Muscle of arm (tissue), 14 donors: ENCODE measurements around the gene BPIFB4. TPM values are rescaled to one million over a fixed set of nuclear protein-coding genes. Genes with fewer than 3 reads are reported as not detected.
"Not testable (repeated sequence)": the region's sequence is repeated elsewhere in the genome, so short reads cannot be mapped to it uniquely, and the experiment has no call there.

Experiments
- DNase-seq: peaks from one replicate; pipeline ENCODE4 v3.0.0-alpha.2; 2013
- long read RNA-seq, 11 donors: transcript quantifications; one replicate each; lab custom pipeline, GENCODE V29; 2026
- polyA plus RNA-seq, 12 donors: library from polyadenylated mRNA; unstranded; fragments of 120-200 nt; gene quantifications; one replicate each; pipeline ENCODE4 v1.2.1, GENCODE V29; 2013; ENCODE audit not compliant: insufficient read length in 12 of 12

Gene BPIFB4
- under 1 TPM in 5 of 12 donors, not detected in 7; 0.11 to 0.29 (median 0.14) TPM for polyA plus RNA-seq
- long read RNA-seq, donor 1, result 0 reads
- long read RNA-seq, donor 2, result 0 reads
- long read RNA-seq, donor 3, result 0 reads
- long read RNA-seq, donor 4, result 0 reads
- long read RNA-seq, donor 5, result 0 reads
- long read RNA-seq, donor 6, result 0 reads
- long read RNA-seq, donor 7, result 0 reads
- long read RNA-seq, donor 8, result 0 reads
- long read RNA-seq, donor 9, result 0 reads
- long read RNA-seq, donor 10, result 0 reads
- long read RNA-seq, donor 11, result 0 reads

DNA sequence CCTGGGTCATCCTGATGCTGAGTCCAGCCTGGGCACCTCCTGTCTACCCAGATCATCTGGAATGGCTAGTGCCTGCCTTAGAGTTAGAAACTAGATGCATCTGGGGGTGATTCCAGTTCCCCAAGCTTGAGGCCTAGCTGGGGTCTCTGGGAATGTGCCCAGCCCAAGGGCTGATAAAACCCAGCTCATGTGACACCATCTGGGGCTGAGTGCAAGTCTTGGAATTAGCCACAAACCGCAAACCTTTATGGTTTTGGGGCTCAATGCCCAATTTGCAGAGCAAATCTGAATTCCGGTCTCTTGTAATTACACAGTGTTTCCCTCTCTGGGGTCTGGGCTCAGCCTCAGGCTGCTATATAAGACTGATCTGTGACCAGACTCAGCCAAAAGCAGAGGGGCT is at the start of gene BPIFB4:
BPIFB4 (plus strand) TSS at position 385 of the 400 bp plus-strand sequence. CDS start 1,884 bp downstream, outside the sequence.
- no peak for DNase-seq

DNA sequence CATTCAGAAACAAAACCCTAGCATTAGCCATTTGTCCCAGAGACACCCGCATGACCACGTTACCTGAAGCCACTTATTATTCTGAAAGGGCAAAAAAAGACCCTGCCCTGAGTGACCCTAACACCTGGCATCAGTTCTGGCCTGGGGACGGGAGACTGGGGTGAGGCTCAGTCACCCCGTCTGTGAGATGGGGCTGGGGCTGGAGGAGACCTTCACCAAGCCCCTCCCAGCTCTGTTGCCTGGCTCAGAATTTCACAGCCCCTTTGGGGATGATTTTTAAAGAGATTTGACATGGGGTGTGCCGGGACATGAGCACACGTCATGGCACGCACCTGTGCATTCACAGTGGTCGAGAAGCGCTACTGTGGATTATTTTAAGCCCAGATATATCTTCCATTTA is 49.4 kb upstream of the BPIFB4 start:
- no peak for DNase-seq

DNA sequence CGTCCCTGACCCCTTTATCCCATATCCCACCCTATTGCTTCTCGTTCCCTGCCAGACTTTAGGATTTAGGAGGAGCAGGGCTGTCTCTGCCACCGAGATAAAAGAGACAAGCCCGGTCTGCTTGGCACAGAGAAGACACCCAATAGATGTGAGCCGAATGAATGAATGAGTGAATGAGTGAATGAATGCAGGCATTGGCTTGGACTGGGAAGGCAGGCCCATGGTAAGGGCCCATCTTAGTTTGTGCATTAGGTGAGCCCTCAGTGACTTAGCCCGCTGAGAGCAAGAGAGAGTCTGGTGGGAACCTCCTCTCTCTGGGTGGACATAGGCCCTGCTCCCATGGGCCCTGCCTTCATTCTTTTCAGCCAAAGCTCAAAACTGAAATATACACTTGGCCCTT is 48.9 kb upstream of the BPIFB4 start:
- DNase-seq, result no peak

GRCh38 chr20:33031531-33031930 is 47.9 kb upstream of the BPIFB4 start, which contains the start of gene BPIFB6:
Gene BPIFB6, plus strand, starts transcription at chr20:33031648. Its CDS starts 0 bp downstream, at chr20:33031648.
- no peak for DNase-seq

- no peak for DNase-seq
Observed at GRCh38 chr20:33032555-33032954, 46.9 kb upstream of the BPIFB4 start.

GRCh38 chr20:33033381-33033780 is 46.1 kb upstream of the BPIFB4 start:
- no peak for DNase-seq

- DNase-seq, result no peak
Observed at GRCh38 chr20:33034115-33034514, 45.3 kb upstream of the BPIFB4 start.

DNA sequence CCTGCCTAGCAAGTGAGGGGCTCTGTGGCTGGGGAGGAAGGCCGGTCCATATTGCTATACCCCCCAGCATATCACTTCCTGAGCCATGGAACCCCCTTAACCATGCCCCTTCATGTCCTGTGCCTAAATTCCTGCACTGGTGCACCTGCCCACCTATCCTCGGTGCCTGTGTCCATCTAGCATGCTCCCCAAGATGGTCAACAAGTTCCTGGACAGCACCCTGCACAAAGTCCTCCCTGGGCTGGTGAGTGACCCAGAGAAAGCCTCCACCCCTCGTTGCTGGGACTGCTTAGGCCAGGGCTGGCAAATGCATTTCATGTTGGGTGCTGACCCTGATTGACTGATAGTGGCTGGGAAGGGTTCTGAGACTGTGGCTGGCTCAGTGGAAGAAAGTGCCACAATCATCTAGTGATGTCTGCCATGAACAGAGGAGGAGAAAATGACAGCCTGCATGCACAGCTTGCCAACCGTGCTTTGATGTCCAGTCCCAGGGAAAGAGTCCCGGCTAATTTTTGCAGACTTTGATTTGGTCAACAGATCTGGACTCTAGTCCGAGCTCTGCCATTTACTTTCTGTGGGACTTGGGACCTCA is 44.4 kb upstream of the BPIFB4 start:
- DNase-seq, result no peak

GRCh38 chr20:33037456-33037855 is 42.0 kb upstream of the BPIFB4 start:
- no peak for DNase-seq

- no peak for DNase-seq
Observed at GRCh38 chr20:33038243-33038642, 41.2 kb upstream of the BPIFB4 start.

DNA sequence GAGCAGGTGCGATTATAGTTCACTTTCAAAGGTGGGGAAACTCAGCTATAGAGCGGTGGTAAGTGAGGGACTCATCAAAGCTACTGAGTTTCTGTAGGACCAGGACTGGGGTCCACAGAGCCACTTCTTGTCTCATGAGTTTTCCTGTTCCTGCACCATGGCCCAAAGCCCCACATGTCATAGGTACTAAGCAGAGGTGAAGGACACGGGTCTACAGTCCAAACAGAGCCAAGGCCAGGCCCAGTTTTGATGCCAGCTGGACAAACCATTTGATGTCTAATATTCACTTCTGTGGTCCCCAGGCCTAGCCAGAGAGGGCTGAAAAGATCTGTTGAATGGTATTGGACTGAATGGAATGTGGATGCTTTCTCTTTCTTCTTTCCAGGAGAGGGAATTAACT is 37.0 kb upstream of the BPIFB4 start:
- DNase-seq, result no peak

- no peak for DNase-seq
Observed at GRCh38 chr20:33042983-33043730, 36.3 kb upstream of the BPIFB4 start.

DNA sequence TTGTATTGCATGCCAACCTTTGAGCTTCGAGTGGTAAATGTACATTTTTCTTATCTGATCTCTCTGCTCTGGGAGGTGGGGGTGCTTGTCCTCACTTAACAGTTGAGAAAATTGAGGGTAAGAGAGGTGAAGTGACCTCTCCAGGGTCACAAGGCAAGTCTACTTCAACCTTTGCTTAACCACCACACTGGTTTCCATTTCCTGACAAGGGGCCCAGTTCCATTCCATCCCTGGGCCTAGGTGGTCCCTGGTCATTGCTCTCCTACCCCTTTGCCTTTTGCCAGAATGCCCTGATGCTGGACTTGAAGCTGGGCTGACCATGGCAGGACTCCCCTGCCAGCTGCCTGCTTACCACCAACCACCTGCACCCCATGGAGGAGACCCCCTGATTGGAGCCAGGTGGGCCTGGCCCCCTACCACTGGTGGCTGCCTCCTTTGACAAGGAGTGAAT is 35.7 kb upstream of the BPIFB4 start:
- no peak for DNase-seq

DNA sequence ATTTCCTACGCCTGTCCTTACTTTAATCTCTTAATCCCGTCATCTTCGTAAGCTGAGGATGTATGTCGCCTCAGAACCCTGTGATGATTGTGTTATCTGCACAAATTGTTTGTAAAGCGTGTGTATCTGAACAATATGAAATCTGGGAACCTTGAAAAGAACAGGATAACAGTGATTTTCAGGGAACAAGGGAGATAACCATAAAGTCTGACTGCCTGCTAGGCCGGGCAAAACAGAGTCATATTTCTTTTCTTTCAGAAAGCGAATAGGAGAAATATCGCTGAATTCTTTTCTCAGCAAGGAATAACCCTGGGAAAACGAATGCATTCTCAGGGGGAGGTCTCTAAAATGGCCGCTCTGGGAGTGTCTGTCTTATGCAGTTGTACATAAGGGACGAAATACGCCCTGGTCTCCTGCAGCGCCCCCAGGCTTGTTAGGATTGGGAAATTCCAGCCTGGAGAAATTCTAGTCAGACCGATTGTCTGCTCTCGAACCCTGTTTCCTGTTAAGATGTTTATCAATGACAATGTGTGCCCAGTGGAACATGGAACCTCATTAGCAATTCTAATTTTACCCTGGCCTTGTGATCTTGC is 34.2 kb upstream of the BPIFB4 start:
- not testable (repeated sequence) for DNase-seq

GRCh38 chr20:33046412-33046811 is 33.0 kb upstream of the BPIFB4 start:
- DNase-seq, result no peak

- DNase-seq, result no peak
Observed at GRCh38 chr20:33051333-33051732, 28.1 kb upstream of the BPIFB4 start.

GRCh38 chr20:33053291-33054106 is 25.9 kb upstream of the BPIFB4 start, which contains the start of gene BPIFB3:
Gene BPIFB3, plus strand, starts transcription at chr20:33053903. Its CDS starts 1,533 bp downstream, at chr20:33055436.
- no peak for DNase-seq

DNA sequence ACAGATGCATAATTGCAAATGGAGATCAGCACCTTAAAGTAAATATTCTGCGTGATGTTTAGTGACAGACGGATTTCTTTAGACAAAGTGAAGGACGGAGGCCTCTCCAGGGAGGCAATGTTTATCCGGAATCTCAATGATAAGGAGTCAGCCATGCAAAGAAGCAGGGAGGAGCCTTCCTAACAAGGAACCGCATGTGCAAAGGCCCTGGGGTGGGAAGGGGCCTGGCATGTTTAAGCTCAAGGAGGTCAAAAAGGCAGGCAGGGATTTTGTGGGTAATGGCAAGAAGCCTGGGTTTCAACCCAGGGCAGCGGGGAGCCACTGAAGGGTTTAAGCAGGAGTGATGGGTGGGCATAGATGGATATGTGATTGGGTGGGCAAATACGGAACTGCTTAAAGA is 25.1 kb upstream of the BPIFB4 start:
- no peak for DNase-seq

DNA sequence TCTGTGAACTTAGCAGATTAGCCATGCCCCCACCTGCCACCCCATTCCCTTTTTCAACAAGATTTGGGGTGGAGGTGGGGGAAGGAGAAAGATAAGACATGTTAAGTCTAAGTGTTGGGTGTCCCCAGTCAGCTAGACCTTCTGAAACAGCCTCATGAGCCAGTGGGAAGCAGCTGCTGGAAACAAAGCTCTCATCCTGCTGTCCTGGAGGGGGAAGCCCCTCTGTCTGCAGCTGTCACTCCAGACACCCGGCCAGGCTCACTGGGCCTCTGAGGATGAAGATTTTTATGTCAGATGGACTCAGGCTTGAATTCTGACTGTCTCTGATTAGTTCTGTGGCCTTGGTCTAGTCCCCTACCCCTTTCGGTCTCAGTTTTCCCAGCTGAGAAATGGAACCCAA is 24.7 kb upstream of the BPIFB4 start:
- no peak for DNase-seq

DNA sequence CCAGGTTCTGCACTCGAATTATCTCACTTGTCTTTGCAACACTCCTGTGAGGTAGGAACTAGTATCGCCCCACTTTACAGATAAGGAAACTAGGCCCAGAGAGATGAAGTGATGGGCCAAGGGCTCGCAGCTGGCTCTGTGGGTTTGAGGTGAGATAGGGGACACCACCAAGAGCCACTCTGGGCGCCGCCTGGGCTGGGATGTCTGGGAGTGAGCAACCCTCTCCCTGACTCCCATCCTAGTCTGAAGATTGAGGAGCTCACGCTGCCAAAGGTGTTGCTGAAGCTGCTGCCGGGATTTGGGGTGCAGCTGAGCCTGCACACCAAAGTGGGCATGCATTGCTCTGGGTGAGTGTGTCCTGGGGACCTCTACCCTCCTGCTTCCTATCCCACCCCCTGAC is 20.3 kb upstream of the BPIFB4 start:
- DNase-seq, result no peak

GRCh38 chr20:33059741-33060390 is 19.6 kb upstream of the BPIFB4 start:
- no peak for DNase-seq
